Measurements from ENCODE around the gene ABCC5. TPM values are rescaled to one million over a fixed set of nuclear protein-coding genes. Genes with fewer than 3 reads are reported as not detected.

ABCC5 gene
- total RNA-seq, 1 experiment from 2014 or later: 29.1 TPM

DNA sequence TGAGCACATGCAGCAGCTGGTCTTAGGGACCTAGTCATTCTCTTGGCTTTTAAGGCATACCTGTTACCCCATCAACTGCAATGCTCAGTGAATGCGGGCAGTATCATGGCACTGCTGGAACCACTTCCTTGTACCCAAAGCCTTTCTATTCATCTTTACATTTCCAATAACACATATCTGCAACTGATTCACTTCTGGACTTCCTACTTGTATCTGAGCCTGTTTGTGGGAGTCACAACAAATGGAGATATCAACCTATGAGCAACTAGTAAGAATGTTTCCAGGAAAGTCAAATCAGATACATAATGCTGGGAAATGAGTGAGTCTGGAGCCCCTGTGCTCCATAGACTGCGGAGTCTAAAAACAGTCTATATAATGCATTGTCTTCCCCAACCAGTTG, 71.6 kb downstream of the ABCC5 start (continued):
- TF ChIP-seq, protein P1, sequence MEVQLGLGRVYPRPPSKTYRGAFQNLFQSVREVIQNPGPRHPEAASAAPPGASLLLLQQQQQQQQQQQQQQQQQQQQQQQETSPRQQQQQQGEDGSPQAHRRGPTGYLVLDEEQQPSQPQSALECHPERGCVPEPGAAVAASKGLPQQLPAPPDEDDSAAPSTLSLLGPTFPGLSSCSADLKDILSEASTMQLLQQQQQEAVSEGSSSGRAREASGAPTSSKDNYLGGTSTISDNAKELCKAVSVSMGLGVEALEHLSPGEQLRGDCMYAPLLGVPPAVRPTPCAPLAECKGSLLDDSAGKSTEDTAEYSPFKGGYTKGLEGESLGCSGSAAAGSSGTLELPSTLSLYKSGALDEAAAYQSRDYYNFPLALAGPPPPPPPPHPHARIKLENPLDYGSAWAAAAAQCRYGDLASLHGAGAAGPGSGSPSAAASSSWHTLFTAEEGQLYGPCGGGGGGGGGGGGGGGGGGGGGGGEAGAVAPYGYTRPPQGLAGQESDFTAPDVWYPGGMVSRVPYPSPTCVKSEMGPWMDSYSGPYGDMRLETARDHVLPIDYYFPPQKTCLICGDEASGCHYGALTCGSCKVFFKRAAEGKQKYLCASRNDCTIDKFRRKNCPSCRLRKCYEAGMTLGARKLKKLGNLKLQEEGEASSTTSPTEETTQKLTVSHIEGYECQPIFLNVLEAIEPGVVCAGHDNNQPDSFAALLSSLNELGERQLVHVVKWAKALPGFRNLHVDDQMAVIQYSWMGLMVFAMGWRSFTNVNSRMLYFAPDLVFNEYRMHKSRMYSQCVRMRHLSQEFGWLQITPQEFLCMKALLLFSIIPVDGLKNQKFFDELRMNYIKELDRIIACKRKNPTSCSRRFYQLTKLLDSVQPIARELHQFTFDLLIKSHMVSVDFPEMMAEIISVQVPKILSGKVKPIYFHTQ (CRISPR knock-in tag; IDR thresholded peaks at IDR 0.05): no peak
- TF ChIP-seq ZNF671 (CRISPR knock-in tag; IDR thresholded peaks at IDR 0.05) (no peak), ZNF317 (CRISPR knock-in tag; IDR thresholded peaks at IDR 0.05; ENCODE audit: borderline replicate concordance, low read depth) (no peak), ZNF396 (CRISPR knock-in tag; IDR thresholded peaks at IDR 0.05; ENCODE audit: borderline replicate concordance) (no peak), IRF2 (CRISPR knock-in tag; IDR thresholded peaks at IDR 0.05; ENCODE audit: borderline replicate concordance, low read depth) (no peak)
- TF ChIP-seq, protein P2, sequence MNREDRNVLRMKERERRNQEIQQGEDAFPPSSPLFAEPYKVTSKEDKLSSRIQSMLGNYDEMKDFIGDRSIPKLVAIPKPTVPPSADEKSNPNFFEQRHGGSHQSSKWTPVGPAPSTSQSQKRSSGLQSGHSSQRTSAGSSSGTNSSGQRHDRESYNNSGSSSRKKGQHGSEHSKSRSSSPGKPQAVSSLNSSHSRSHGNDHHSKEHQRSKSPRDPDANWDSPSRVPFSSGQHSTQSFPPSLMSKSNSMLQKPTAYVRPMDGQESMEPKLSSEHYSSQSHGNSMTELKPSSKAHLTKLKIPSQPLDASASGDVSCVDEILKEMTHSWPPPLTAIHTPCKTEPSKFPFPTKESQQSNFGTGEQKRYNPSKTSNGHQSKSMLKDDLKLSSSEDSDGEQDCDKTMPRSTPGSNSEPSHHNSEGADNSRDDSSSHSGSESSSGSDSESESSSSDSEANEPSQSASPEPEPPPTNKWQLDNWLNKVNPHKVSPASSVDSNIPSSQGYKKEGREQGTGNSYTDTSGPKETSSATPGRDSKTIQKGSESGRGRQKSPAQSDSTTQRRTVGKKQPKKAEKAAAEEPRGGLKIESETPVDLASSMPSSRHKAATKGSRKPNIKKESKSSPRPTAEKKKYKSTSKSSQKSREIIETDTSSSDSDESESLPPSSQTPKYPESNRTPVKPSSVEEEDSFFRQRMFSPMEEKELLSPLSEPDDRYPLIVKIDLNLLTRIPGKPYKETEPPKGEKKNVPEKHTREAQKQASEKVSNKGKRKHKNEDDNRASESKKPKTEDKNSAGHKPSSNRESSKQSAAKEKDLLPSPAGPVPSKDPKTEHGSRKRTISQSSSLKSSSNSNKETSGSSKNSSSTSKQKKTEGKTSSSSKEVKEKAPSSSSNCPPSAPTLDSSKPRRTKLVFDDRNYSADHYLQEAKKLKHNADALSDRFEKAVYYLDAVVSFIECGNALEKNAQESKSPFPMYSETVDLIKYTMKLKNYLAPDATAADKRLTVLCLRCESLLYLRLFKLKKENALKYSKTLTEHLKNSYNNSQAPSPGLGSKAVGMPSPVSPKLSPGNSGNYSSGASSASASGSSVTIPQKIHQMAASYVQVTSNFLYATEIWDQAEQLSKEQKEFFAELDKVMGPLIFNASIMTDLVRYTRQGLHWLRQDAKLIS (CRISPR knock-in tag; IDR thresholded peaks at IDR 0.05; ENCODE audit: borderline replicate concordance): no peak

DNA sequence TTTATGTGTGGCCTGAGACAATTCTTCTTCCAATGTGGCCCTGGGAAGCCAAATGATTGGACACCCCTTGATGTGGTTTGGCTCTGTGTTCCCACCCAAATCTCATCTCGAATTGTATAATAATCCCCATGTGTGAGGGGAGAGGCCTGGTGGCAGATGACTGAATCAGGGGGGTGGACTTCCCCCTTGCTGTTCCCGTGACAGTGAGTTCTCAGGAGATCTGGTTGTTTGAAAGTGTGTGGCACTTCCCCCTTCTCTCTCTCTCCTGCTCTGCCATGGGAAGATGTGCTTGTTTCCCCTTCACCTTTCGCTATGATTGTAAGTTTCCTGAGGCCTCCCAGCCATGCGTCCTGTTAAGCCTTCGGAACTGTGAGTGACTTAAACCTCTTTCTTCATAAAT, 72.9 kb downstream of the ABCC5 start:
- H3K27ac Mint-ChIP-seq: no peak overlapping the region
- no peak for DNase-seq (ENCODE audit: low spot score)
- H3K36me3 Mint-ChIP-seq: peaks cover 51% of the 10 kb centered on the region
- no peak for ATAC-seq
- no peaks in the 10 kb centered on the region for H3K9me3 Mint-ChIP-seq
- no peaks in the 10 kb centered on the region for H3K27me3 Mint-ChIP-seq (ENCODE audit: low read depth)
- POLR2A ChIA-PET: no interaction called here
- CTCF ChIA-PET: interaction anchor here (1.2 kb wide), 1 partner anchor 72 kb away, joined by 3 read pairs; no protein-coding TSS in a partner anchor
- TF ChIP-seq, protein P3, sequence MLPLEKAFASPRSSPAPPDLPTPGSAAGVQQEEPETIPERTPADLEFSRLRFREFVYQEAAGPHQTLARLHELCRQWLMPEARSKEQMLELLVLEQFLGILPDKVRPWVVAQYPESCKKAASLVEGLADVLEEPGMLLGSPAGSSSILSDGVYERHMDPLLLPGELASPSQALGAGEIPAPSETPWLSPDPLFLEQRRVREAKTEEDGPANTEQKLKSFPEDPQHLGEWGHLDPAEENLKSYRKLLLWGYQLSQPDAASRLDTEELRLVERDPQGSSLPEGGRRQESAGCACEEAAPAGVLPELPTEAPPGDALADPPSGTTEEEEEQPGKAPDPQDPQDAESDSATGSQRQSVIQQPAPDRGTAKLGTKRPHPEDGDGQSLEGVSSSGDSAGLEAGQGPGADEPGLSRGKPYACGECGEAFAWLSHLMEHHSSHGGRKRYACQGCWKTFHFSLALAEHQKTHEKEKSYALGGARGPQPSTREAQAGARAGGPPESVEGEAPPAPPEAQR (CRISPR knock-in tag; IDR thresholded peaks at IDR 0.05): no peak
- TF ChIP-seq, protein P4, sequence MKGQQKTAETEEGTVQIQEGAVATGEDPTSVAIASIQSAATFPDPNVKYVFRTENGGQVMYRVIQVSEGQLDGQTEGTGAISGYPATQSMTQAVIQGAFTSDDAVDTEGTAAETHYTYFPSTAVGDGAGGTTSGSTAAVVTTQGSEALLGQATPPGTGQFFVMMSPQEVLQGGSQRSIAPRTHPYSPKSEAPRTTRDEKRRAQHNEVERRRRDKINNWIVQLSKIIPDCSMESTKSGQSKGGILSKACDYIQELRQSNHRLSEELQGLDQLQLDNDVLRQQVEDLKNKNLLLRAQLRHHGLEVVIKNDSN (CRISPR knock-in tag; IDR thresholded peaks at IDR 0.05): no peak
- TF ChIP-seq KAT7 (CRISPR knock-in tag; IDR thresholded peaks at IDR 0.05; ENCODE audit: borderline replicate concordance) (no peak), ZNF219 (CRISPR knock-in tag; IDR thresholded peaks at IDR 0.05; ENCODE audit: borderline replicate concordance) (no peak), NR3C1 (CRISPR knock-in tag; conservative IDR thresholded peaks at IDR 0.05; ENCODE audit: low read depth) (no peak), FOXK1 (CRISPR knock-in tag; IDR thresholded peaks at IDR 0.05) (no peak), SMAD3 (CRISPR knock-in tag; IDR thresholded peaks at IDR 0.05; ENCODE audit: borderline replicate concordance) (no peak), TP53 (CRISPR knock-in tag; IDR thresholded peaks at IDR 0.05) (no peak), ZNF416 (CRISPR knock-in tag; IDR thresholded peaks at IDR 0.05) (no peak), CREB1 (CRISPR knock-in tag; IDR thresholded peaks at IDR 0.05) (no peak), FOXP1 (CRISPR knock-in tag; IDR thresholded peaks at IDR 0.05; ENCODE audit: borderline replicate concordance) (no peak), CBFB (CRISPR knock-in tag; IDR thresholded peaks at IDR 0.05; ENCODE audit: low read depth) (no peak), MYBL2 (CRISPR knock-in tag; IDR thresholded peaks at IDR 0.05) (no peak), ZNF138 (CRISPR knock-in tag; conservative IDR thresholded peaks at IDR 0.05) (no peak), JAZF1 (CRISPR knock-in tag; IDR thresholded peaks at IDR 0.05) (no peak)
- TF ChIP-seq, protein P5, sequence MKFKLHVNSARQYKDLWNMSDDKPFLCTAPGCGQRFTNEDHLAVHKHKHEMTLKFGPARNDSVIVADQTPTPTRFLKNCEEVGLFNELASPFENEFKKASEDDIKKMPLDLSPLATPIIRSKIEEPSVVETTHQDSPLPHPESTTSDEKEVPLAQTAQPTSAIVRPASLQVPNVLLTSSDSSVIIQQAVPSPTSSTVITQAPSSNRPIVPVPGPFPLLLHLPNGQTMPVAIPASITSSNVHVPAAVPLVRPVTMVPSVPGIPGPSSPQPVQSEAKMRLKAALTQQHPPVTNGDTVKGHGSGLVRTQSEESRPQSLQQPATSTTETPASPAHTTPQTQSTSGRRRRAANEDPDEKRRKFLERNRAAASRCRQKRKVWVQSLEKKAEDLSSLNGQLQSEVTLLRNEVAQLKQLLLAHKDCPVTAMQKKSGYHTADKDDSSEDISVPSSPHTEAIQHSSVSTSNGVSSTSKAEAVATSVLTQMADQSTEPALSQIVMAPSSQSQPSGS (CRISPR knock-in tag; IDR thresholded peaks at IDR 0.05; ENCODE audit: borderline replicate concordance, low read depth): no peak
- TF ChIP-seq, protein P6, sequence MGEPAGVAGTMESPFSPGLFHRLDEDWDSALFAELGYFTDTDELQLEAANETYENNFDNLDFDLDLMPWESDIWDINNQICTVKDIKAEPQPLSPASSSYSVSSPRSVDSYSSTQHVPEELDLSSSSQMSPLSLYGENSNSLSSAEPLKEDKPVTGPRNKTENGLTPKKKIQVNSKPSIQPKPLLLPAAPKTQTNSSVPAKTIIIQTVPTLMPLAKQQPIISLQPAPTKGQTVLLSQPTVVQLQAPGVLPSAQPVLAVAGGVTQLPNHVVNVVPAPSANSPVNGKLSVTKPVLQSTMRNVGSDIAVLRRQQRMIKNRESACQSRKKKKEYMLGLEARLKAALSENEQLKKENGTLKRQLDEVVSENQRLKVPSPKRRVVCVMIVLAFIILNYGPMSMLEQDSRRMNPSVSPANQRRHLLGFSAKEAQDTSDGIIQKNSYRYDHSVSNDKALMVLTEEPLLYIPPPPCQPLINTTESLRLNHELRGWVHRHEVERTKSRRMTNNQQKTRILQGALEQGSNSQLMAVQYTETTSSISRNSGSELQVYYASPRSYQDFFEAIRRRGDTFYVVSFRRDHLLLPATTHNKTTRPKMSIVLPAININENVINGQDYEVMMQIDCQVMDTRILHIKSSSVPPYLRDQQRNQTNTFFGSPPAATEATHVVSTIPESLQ (CRISPR knock-in tag; IDR thresholded peaks at IDR 0.05): no peak
- no peak overlapping the region for H3K4me3 Mint-ChIP-seq
- peaks cover 13% of the 10 kb centered on the region for H3K4me1 Mint-ChIP-seq

All from WTC11 (cell line).